C4-2B (cell line): ENCODE results near the gene FHL3.

Source experiments
- ZFX ChIP-seq: fragments of 450-650 bp; IDR thresholded peaks from 2 replicates; pipeline ENCODE4 v1.6.1; 2017
- TF ChIP-seq, protein P1 (sequence below): fragments of 450-650 bp; conservative IDR thresholded peaks from 2 replicates; pipeline ENCODE4 v1.5.1; 2017; ENCODE audit warnings: mild to moderate bottlenecking

DNA sequence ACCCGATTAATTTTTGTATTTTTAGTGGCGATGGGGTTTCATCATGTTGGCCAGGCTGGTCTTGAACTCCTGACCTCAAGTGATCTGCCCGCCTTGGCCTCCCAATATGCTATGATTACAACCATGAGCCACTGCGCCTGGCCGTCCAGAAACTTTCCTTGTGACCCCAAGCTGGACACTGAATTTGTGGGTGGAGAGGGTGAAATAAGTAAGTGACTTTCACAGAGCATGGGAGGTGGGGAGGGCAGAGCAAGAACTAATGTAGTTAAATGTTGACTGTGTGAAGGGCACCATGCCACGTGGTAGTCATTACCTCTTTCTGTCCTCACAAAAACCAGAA, 4.5 kb upstream of the FHL3 start:
- TF ChIP-seq, protein P1, sequence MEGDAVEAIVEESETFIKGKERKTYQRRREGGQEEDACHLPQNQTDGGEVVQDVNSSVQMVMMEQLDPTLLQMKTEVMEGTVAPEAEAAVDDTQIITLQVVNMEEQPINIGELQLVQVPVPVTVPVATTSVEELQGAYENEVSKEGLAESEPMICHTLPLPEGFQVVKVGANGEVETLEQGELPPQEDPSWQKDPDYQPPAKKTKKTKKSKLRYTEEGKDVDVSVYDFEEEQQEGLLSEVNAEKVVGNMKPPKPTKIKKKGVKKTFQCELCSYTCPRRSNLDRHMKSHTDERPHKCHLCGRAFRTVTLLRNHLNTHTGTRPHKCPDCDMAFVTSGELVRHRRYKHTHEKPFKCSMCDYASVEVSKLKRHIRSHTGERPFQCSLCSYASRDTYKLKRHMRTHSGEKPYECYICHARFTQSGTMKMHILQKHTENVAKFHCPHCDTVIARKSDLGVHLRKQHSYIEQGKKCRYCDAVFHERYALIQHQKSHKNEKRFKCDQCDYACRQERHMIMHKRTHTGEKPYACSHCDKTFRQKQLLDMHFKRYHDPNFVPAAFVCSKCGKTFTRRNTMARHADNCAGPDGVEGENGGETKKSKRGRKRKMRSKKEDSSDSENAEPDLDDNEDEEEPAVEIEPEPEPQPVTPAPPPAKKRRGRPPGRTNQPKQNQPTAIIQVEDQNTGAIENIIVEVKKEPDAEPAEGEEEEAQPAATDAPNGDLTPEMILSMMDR: no peak
- TF ChIP-seq ZFX: no peak
